GM10266 (cell line): ENCODE data around the gene GAA.

Source experiments
- DNase-seq: peaks from one replicate; pipeline ENCODE4 v3.0.0; 2012; ENCODE audit errors: extremely low spot score
- TF ChIP-seq, protein P1 (sequence below): IDR thresholded peaks from 2 replicates; pipeline ENCODE4 v1.5.1; 2012; ENCODE audit warnings: mild to moderate bottlenecking, low read depth; ENCODE audit not compliant: control insufficient read depth, insufficient read depth; ENCODE audit errors: missing control alignments

The GAA gene

DNA sequence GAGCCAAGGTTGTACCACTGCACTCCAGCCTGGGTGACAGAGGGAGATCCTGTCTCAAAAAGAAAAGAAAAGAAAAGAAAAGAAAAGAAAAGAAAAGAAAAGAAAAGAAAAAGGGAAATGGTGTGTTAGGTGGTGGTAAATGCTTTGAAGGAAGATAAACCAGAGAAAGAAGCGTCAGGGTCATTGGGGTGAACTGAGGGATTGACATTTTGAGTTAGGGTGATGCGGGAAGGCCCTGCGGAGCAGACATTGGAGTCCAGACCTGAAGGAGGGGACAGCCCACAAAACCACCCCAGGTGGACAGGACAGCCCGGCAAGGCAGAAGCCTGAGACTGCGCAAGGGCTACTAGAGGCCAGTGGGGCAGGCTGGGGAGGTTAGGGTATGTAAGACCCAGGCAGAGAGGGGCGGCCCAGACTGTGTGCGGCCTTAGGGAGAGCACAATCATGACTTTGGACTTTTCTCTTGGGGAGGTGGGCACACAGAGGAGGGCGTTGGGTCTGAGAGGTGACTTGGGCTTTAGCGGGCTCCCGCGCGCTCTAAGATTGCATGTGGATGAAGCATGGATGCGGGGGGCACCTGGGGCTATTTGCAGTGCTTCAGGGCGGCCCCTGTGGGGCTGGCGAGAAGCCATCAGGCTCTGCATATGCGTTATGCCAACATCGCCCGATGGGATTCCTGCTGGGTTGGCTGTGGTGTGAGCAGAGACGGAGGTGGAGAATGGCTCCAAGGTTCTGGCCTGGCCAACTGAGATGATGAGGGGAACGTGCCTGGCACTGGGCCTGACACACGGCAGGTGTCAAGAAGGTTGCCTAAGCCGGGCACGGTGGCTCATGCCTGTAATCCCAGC lies 3.3 kb upstream of the GAA start:
- TF ChIP-seq, protein P1, sequence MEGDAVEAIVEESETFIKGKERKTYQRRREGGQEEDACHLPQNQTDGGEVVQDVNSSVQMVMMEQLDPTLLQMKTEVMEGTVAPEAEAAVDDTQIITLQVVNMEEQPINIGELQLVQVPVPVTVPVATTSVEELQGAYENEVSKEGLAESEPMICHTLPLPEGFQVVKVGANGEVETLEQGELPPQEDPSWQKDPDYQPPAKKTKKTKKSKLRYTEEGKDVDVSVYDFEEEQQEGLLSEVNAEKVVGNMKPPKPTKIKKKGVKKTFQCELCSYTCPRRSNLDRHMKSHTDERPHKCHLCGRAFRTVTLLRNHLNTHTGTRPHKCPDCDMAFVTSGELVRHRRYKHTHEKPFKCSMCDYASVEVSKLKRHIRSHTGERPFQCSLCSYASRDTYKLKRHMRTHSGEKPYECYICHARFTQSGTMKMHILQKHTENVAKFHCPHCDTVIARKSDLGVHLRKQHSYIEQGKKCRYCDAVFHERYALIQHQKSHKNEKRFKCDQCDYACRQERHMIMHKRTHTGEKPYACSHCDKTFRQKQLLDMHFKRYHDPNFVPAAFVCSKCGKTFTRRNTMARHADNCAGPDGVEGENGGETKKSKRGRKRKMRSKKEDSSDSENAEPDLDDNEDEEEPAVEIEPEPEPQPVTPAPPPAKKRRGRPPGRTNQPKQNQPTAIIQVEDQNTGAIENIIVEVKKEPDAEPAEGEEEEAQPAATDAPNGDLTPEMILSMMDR: no peak
- DNase-seq: no peak

GRCh38 chr17:80099291-80100034 lies 1.9 kb upstream of the GAA start:
- TF ChIP-seq, protein P1: no peak
- DNase-seq: no peak

DNA sequence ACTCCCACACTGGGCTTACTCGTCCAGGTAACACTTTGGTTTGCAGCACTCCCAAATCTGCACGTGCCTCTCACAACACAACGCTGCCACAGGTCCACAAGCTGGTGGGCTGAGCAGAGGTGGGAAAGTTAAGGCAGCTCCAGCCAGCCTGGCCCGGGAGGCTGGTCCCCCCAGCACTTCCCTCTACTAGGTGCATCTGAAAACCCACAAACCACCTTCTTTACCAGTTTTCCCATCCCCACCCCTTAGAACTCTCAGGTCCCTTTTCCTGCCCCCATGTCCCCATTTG lies 1.4 kb upstream of the GAA start:
- TF ChIP-seq, protein P1: no peak
- DNase-seq: no peak

DNA sequence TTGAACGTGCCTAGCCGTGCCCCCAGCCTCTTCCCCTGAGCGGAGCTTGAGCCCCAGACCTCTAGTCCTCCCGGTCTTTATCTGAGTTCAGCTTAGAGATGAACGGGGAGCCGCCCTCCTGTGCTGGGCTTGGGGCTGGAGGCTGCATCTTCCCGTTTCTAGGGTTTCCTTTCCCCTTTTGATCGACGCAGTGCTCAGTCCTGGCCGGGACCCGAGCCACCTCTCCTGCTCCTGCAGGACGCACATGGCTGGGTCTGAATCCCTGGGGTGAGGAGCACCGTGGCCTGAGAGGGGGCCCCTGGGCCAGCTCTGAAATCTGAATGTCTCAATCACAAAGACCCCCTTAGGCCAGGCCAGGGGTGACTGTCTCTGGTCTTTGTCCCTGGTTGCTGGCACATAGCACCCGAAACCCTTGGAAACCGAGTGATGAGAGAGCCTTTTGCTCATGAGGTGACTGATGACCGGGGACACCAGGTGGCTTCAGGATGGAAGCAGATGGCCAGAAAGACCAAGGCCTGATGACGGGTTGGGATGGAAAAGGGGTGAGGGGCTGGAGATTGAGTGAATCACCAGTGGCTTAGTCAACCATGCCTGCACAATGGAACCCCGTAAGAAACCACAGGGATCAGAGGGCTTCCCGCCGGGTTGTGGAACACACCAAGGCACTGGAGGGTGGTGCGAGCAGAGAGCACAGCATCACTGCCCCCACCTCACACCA lies 724 bp downstream of the GAA start:
- TF ChIP-seq, protein P1: no peak
- DNase-seq: peak; percentile 65

DNA sequence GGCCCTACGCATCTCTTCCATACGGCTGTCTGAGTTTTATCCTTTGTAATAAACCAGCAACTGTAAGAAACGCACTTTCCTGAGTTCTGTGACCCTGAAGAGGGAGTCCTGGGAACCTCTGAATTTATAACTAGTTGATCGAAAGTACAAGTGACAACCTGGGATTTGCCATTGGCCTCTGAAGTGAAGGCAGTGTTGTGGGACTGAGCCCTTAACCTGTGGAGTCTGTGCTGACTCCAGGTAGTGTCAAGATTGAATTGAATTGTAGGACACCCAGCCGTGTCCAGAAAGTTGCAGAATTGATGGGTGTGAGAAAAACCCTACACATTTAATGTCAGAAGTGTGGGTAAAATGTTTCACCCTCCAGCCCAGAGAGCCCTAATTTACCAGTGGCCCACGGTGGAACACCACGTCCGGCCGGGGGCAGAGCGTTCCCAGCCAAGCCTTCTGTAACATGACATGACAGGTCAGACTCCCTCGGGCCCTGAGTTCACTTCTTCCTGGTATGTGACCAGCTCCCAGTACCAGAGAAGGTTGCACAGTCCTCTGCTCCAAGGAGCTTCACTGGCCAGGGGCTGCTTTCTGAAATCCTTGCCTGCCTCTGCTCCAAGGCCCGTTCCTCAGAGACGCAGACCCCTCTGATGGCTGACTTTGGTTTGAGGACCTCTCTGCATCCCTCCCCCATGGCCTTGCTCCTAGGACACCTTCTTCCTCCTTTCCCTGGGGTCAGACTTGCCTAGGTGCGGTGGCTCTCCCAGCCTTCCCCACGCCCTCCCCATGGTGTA lies 1.5 kb downstream of the GAA start:
- DNase-seq: no peak
- TF ChIP-seq, protein P1: no peak

- TF ChIP-seq, protein P1: no peak
- DNase-seq: no peak
Measured at GRCh38 chr17:80103449-80104085, 2.2 kb downstream of the GAA start.
